PFSK-1 (cell line): ENCODE results near the gene MTHFSD.

Experiments
- FOXP2 ChIP-seq: optimal IDR thresholded peaks from 2 replicates; pipeline ENCODE3; 2011; ENCODE audit warnings: borderline replicate concordance, control low read depth, inconsistent platforms; ENCODE audit not compliant: insufficient read depth; ENCODE audit errors: extremely low read length, extremely low read depth
- POLR2AphosphoS5 ChIP-seq: IDR thresholded peaks from 2 replicates; pipeline ENCODE4 v1.6.1; 2012; ENCODE audit warnings: low read depth, mild to moderate bottlenecking, control low read depth, low read length, moderate library complexity
- SIN3A ChIP-seq: IDR thresholded peaks from 2 replicates; pipeline ENCODE4 v1.6.1; 2012; ENCODE audit warnings: mild to moderate bottlenecking, low read length, moderate library complexity, borderline replicate concordance; ENCODE audit not compliant: insufficient read depth
- TAF1 ChIP-seq: IDR thresholded peaks from 2 replicates; pipeline ENCODE4 v1.6.1; 2012; ENCODE audit warnings: low read length, control low read depth, borderline replicate concordance; ENCODE audit not compliant: insufficient read depth
- TF ChIP-seq, protein P1 (sequence below), 2 experiments: IDR thresholded peaks; 2 replicates each; pipeline versions ENCODE4 v1.6.1 to v1.8.0; 2011 to 2012; ENCODE audit warnings: low read depth in 2 of 2, low read length in 2 of 2, control low read depth in 1 of 2, inconsistent platforms in 1 of 2, mild to moderate bottlenecking in 1 of 2, moderate library complexity in 1 of 2; ENCODE audit not compliant: insufficient read depth in 1 of 2

MTHFSD gene

DNA sequence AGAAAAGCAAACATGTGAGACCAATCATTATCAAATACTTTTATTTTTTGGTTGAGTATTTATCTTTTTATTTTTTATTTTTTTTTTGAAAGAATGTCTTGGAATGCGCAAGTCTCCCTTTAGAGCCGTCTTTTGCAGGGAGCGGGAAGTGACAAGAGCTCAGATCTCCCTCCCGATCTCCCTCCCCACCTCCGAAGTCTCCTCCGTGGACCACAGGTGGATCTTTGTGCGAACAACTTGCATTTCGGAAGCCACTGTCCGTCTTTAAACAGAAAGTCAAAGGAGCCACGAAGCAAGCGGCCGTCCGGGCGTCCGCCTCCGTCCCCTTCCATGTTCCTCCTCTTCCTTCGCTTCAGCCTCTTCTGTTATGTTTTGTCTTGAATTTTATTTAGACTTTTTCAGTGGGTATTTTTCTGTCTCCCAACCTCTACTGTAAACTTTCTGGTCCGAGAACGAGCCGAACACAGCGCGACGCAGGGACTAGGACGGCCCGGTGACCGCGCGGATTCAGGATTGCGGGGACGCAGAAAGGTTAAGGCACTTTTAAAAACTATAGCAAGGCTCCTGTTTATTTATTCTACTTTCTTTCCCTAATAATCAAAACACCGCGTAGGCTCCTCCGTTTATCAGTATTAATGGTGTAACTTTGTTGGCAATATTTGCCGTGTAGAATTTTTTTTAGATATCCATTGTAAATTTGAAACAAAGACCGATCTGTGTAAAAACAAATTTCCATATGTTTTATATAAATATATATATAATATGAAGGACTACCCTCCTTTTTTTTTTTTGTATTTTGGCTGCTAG lies 41.4 kb downstream of the MTHFSD start:
- TF ChIP-seq, protein P1, sequence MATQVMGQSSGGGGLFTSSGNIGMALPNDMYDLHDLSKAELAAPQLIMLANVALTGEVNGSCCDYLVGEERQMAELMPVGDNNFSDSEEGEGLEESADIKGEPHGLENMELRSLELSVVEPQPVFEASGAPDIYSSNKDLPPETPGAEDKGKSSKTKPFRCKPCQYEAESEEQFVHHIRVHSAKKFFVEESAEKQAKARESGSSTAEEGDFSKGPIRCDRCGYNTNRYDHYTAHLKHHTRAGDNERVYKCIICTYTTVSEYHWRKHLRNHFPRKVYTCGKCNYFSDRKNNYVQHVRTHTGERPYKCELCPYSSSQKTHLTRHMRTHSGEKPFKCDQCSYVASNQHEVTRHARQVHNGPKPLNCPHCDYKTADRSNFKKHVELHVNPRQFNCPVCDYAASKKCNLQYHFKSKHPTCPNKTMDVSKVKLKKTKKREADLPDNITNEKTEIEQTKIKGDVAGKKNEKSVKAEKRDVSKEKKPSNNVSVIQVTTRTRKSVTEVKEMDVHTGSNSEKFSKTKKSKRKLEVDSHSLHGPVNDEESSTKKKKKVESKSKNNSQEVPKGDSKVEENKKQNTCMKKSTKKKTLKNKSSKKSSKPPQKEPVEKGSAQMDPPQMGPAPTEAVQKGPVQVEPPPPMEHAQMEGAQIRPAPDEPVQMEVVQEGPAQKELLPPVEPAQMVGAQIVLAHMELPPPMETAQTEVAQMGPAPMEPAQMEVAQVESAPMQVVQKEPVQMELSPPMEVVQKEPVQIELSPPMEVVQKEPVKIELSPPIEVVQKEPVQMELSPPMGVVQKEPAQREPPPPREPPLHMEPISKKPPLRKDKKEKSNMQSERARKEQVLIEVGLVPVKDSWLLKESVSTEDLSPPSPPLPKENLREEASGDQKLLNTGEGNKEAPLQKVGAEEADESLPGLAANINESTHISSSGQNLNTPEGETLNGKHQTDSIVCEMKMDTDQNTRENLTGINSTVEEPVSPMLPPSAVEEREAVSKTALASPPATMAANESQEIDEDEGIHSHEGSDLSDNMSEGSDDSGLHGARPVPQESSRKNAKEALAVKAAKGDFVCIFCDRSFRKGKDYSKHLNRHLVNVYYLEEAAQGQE (IDR thresholded peaks at IDR 0.05; ENCODE audit: insufficient read depth in 1 of 2, low read depth in 2 of 2, low read length in 2 of 2) = no peak
- TF ChIP-seq TAF1 (no peak), FOXP2 (no peak), POLR2AphosphoS5 (no peak), SIN3A (no peak)

DNA sequence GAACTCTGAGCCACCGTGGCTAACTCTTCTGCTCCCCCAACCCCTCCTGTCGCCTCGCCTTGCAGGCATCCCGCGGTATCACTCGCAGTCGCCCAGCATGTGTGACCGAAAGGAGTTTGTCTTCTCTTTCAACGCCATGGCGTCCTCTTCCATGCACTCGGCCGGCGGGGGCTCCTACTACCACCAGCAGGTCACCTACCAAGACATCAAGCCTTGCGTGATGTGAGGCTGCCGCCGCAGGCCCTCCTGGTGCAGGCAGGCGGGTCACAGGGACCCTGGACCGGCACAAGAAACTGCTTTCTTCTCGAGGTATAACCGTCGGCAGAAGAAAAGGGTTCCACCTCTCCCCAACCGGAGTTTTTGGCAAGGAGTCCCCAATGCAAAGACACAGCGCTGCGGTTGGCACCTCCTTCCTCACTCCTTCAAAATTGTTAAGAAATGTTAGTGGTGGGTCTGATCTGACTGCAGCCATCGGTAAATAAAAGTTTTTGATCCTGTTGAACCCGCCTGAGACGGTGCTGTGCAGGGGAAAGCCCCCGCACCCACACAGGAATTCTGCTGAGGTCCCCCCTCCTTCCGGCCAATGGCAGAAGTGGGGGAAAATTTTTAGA lies 42.1 kb downstream of the MTHFSD start:
- TF ChIP-seq TAF1 (no peak), FOXP2 (no peak), SIN3A (no peak), POLR2AphosphoS5 (no peak)
- TF ChIP-seq, protein P1 (IDR thresholded peaks at IDR 0.05; ENCODE audit: insufficient read depth in 1 of 2, low read depth in 2 of 2, low read length in 2 of 2) = no peak

DNA sequence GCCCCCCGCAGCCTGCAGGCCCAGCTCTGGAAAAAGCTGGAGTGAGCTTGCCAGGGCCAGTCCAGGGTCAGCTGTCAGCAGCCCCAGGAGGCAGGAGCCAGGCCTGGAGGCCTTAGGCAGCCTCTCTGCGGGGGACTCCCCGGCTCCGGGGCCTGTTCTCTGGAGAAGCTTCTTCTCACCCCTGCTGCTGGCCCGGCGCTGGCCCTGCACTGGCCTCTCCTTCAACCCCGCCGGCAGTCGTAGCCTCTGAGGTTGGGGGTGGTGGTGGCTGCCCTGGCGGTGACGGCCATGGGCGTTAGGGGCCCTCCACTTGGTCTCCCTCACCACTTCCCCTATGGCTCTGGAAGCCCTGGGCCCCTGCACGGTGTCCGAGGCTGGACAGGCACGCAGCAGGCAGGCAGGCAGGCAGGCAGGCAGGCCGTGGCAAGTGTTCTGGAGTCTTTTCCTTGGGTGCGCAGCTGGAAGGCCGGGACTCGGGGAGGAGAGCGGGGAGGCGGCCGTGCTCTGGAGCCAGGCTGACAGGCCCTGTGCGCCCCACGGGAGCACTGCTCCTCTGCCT lies 42.7 kb downstream of the MTHFSD start:
- TF ChIP-seq, protein P1 (IDR thresholded peaks at IDR 0.05; ENCODE audit: insufficient read depth in 1 of 2, low read depth in 2 of 2, low read length in 2 of 2) = no peak
- no peak for TF ChIP-seq SIN3A
- TF ChIP-seq TAF1 = no peak
- TF ChIP-seq POLR2AphosphoS5 = no peak
- TF ChIP-seq FOXP2 = no peak

DNA sequence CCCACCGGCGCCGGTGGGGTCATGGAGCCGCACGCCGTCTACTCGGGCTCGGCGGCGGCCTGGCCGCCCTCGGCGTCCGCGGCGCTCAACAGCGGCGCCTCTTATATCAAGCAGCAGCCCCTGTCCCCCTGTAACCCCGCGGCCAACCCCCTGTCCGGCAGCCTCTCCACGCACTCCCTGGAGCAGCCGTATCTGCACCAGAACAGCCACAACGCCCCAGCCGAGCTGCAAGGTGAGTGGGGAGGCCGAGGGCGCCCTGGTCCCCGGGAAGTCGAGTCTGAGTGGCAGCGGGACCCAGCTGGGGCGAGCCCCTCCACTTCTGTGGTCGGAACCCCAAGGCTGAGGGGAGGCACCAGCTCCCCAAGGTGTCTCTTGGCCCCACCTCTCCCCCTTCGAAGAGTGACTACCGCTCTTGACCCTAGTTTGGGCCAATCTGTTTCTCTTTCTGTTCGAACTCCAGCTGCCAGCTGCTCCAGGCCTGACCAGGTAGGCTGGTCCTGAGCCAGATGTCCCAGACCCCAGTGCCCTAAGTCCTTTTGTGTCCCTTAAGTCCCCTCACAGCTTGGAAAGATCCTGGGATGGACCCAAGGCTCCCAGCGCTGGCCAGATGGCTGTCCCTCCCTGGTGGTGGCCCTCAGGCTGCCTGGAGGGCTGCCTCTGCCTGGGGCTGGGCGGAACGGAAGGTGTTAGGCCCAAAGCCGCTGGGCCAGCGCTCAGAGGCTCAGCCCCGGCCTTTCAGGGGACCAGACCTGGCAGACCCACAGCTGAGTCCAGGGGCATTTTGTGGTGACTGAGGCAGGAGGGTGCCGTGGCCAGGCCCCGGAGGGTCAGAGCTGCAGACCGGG lies 43.5 kb downstream of the MTHFSD start:
- TF ChIP-seq SIN3A (no peak), FOXP2 (no peak), TAF1 (no peak), POLR2AphosphoS5 (no peak)
- TF ChIP-seq, protein P1 (IDR thresholded peaks at IDR 0.05; ENCODE audit: insufficient read depth in 1 of 2, low read depth in 2 of 2, low read length in 2 of 2) = no peak
